Uterus (tissue), 4 donors: Measurements from ENCODE around the gene VAV1. TPM values are rescaled to one million over a fixed set of nuclear protein-coding genes. Genes with fewer than 3 reads are reported as not detected.

ENCODE experiments used
- DNase-seq, 2 donors: peaks; one replicate each; pipeline ENCODE4 v3.0.0-alpha.2; 2019 to 2020
- H3K27ac ChIP-seq, 2 donors: fragments of 200-600 bp; sonication (generic); 1 replicate in 1 of 2; 2 replicates in 1 of 2; pipeline ENCODE4 v1.5.1; 2016 to 2018
- H3K27me3 ChIP-seq, 2 donors: fragments of 200-600 bp; sonication (generic); one replicate each; pipeline ENCODE4 v1.5.1; 2018 to 2019; ENCODE audit warnings: control low read depth in 1 of 2
- H3K36me3 ChIP-seq, 2 donors: fragments of 200-600 bp; sonication (generic); one replicate each; pipeline ENCODE4 v1.5.1; 2019; ENCODE audit warnings: control low read depth in 1 of 2
- H3K4me1 ChIP-seq, 2 donors: fragments of 200-600 bp; sonication (generic); one replicate each; pipeline ENCODE4 v1.5.1; 2018 to 2019; ENCODE audit warnings: control low read depth in 1 of 2
- H3K4me3 ChIP-seq, 2 donors: fragments of 200-600 bp; sonication (generic); 1 replicate in 1 of 2; 2 replicates in 1 of 2; pipeline ENCODE4 v1.5.1; 2018 to 2019; ENCODE audit warnings: mild to moderate bottlenecking in 1 of 2
- H3K9me3 ChIP-seq, 2 donors: fragments of 200-600 bp; sonication (generic); one replicate each; pipeline ENCODE4 v1.5.1; 2019; ENCODE audit warnings: control low read depth in 1 of 2
- CTCF ChIP-seq, 4 experiments: fragments of 200-600 bp in 2 of 4; fragments of 450-650 bp in 2 of 4; sonication (generic) in 2 of 4; IDR thresholded peaks; one replicate each; pipeline ENCODE4 v1.5.1; 2016 to 2019; ENCODE audit warnings: antibody characterized with exemption in 4 of 4, mild to moderate bottlenecking in 2 of 4, moderate library complexity in 1 of 4
- POLR2A ChIP-seq, 2 donors: fragments of 450-650 bp; IDR thresholded peaks; one replicate each; pipeline ENCODE4 v1.6.1; 2016; ENCODE audit warnings: antibody characterized with exemption in 2 of 2, mild to moderate bottlenecking in 1 of 2, moderate library complexity in 1 of 2
- intact Hi-C: fragments of 100-400 bp; cut with DNase I; formaldehyde crosslinking; loops from one replicate; pipeline ENCODE4 v1.15.1; 2023; ENCODE audit warnings: low total_unique reads
- total RNA-seq, 4 donors: library from RNA; depleted of rRNA in 3 of 4; stranded (reverse); fragments of >200 nt in 3 of 4; gene quantifications; one replicate each; pipeline versions ENCODE4 v1.1.0 to v1.2.4, GENCODE V29; 2014 to 2023
- donor health status: DM: yes; HTN: yes; CAD: no.

Gene VAV1
- total RNA-seq, 4 donors from 2014 or later, result 0.29 to 7.9 (median 4.6) TPM

GRCh38 chr19:6740589-6741343 is 31.7 kb upstream of the VAV1 start:
- DNase-seq, result peak; percentile 63 to 70
- peaks cover 3 to 33% of the 10 kb centered on the region in 2 donors for H3K4me1 ChIP-seq
- H3K27me3 ChIP-seq, result no peaks in the 10 kb centered on the region
- intact Hi-C loops, result no loop called here
- TF ChIP-seq CTCF (IDR thresholded peaks at IDR 0.05) (no peak), POLR2A (IDR thresholded peaks at IDR 0.05) (peak in 1 of 2 donors; percentile 14)
- H3K36me3 ChIP-seq, result no peaks in the 10 kb centered on the region
- H3K9me3 ChIP-seq, result no peaks in the 10 kb centered on the region
- peak overlapping the region; percentile 82 to 89 for H3K4me3 ChIP-seq
- H3K27ac ChIP-seq, result peak overlapping the region; percentile 82 to 99

- H3K27ac ChIP-seq, result peak overlapping the region; percentile 87 to 91
- no peak for DNase-seq
- intact Hi-C loops, result no loop called here
- H3K4me3 ChIP-seq, result no peak overlapping the region
- H3K4me1 ChIP-seq, result peaks cover 3 to 31% of the 10 kb centered on the region in 2 donors
- H3K27me3 ChIP-seq, result no peaks in the 10 kb centered on the region
- TF ChIP-seq POLR2A (IDR thresholded peaks at IDR 0.05) (no peak), CTCF (IDR thresholded peaks at IDR 0.05) (no peak)
- no peaks in the 10 kb centered on the region for H3K36me3 ChIP-seq
- no peaks in the 10 kb centered on the region for H3K9me3 ChIP-seq
Observed at GRCh38 chr19:6743066-6743465, 29.4 kb upstream of the VAV1 start.

- Histone ChIP-seq H3K4me3 (no peak overlapping the region), H3K27ac (peak overlapping the region; percentile 87 to 91), H3K9me3 (no peaks in the 10 kb centered on the region), H3K36me3 (no peaks in the 10 kb centered on the region), H3K27me3 (no peaks in the 10 kb centered on the region), H3K4me1 (peaks cover 3 to 23% of the 10 kb centered on the region in 2 donors)
- intact Hi-C loops, result no loop called here
- TF ChIP-seq CTCF (IDR thresholded peaks at IDR 0.05), result no peak
- TF ChIP-seq POLR2A (IDR thresholded peaks at IDR 0.05), result no peak
- DNase-seq, result no peak
Observed at GRCh38 chr19:6743714-6744380, 28.7 kb upstream of the VAV1 start.

- no peaks in the 10 kb centered on the region for H3K9me3 ChIP-seq
- no peaks in the 10 kb centered on the region for H3K27me3 ChIP-seq
- H3K27ac ChIP-seq, result peak overlapping the region; percentile 87 to 91
- TF ChIP-seq CTCF (IDR thresholded peaks at IDR 0.05) (no peak), POLR2A (IDR thresholded peaks at IDR 0.05) (no peak)
- peaks cover 3 to 21% of the 10 kb centered on the region in 2 donors for H3K4me1 ChIP-seq
- DNase-seq, result peak; percentile 90 to 92
- intact Hi-C loops, result no loop called here
- H3K36me3 ChIP-seq, result no peaks in the 10 kb centered on the region
- H3K4me3 ChIP-seq, result no peak overlapping the region
Observed at GRCh38 chr19:6744381-6745301, 27.9 kb upstream of the VAV1 start.
